RPMI7951 (cell line): ENCODE measurements around the gene ZNF585A. TPM values are rescaled to one million over a fixed set of nuclear protein-coding genes. Genes with fewer than 3 reads are reported as not detected.

ENCODE experiments used
- total RNA-seq: library from RNA; depleted of rRNA; stranded (reverse); fragments of >200 nt; shearing (Covaris generic); gene quantifications from 2 replicates; pipeline ENCODE4 v1.2.3, GENCODE V29; 2014; rRNA removed

Gene ZNF585A
- total RNA-seq, 1 experiment from 2014 or later, result 27.8 TPM

Other genes starting within 250 kb of the ZNF585A start
- 9.4 and 10.6 TPM in 2 replicates for gene ZNF420, start 94.3 kb downstream of the ZNF585A start, total RNA-seq
- gene ZNF585B, start 37.8 kb upstream of the ZNF585A start, total RNA-seq, result 7.3 and 7.6 TPM in 2 replicates
- gene ZNF383, start 45.5 kb upstream of the ZNF585A start, total RNA-seq, result 4.8 and 7.8 TPM in 2 replicates
- 3.4 and 4.7 TPM in 2 replicates for gene ZNF527, start 198.4 kb upstream of the ZNF585A start, total RNA-seq